ENCODE measurements around the gene DCTN5.
A peak's percentile ranks its signal among the peaks of the same experiment; 100 is the strongest.
"Not testable (repeated sequence)": the region's sequence is repeated elsewhere in the genome, so short reads cannot be mapped to it uniquely, and the experiment has no call there.

DCTN5 gene
- total RNA-seq: 59.2 to 133 (median 87.1) reads per million in 17 experiments

GRCh38 chr16:23640931-23641765 lies at the start of gene DCTN5, which contains the start of gene PALB2:
Gene DCTN5, plus strand, starts transcription at chr16:23641466. Its CDS starts 77 bp downstream, at chr16:23641543.
Gene PALB2, minus strand, starts transcription at chr16:23641310. Its CDS starts 153 bp downstream, at chr16:23641157.
- peak; percentile 97 to 98 (median 98) for DNase-seq

DNA sequence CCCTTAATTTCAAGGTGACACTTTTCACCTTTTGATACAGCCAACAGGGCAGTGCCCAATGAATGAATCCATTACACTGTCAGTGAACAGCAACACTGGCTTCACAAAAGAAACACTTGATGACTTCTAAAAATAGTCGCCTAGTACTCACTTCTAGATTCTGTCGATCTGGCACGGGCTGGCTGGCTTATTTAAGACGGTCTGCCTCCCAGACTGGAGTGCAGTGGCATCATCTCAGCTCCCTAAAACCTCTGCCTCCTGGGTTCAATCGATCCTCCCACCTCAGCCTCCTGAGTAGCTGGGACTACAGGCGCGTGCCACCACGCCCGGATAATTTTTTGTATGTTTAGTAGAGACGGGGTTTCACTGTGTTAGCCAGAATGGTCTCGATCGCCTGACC lies 47.1 kb upstream of the DCTN5 start:
- DNase-seq: no peak

DNA sequence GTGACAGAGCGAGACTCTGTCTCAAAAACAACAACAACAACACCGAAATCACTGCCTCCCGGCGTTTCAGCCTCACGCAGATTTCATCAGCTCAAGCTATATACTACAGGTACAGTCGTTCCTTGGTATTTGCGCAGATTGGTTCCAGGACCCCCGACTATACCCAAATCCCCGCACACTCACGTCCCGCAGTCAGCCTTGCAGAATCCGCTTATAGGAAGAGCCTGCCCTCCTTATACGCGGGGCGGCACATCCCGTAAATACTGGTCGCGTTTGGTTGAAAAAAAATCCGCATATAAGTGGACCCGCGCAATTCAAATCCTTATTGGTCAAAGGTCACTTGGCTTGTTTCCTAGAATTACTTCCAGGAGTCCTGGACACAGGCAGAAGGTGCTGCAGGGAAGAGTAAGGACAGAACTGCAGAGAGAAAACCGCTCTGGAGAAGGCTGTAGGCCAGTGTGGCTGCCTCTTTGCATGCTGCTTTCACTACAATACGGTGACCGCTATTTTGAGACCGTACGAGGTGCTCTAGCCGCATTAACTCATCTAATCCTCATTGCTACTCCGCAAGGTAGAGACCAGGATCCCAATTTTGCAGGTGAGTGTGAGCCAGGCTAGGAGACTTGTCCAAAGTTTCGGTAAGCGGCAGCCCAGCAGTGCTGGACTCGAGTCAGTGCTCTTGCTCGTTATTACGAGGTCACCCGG lies 45.9 kb upstream of the DCTN5 start:
- peak in 3 of 4 experiments; percentile 8 to 15 (median 11) for DNase-seq

DNA sequence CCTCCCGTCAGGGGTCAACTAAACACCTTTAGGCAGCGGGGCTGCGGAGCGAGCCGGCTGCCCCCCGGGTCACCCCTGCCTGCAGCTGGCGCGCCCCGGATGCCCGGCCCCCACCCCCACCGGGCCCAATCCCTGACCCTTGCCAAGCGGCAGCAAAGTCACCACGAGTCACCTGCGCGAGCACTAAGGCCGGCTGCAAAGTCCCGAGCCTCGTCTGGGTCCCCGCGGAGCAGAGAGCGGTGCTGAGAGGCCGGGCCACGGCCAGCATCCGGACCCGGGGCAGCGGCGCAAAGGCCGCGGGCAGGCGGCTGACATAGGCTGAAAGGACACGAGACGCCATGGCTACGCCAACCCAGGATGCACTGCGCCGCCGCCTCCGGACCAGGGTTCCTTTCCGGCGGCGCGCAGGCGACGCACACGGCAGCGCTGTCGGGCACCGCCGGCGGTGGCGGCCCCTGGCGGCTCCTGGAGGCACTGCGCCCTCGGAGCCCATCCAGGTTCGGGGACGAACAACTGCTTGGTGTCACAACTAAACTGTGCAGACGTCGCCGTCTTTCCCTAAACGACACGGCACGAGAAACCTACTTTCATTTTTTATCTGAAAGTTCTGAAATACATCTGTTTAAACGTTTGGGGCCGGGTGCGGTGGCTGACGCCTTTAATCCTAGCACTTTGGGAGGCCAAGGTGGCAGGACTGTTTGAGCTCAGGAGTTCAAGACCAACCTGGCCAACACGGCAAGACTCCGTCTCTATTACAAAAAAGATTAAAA lies 45.1 kb upstream of the DCTN5 start, which contains the start of gene NDUFAB1:
NDUFAB1 (minus strand) TSS at position 366 of the 770 bp plus-strand sequence; CDS start at position 340, 26 bp downstream.
- peak; percentile 95 to 97 (median 97) for DNase-seq

DNA sequence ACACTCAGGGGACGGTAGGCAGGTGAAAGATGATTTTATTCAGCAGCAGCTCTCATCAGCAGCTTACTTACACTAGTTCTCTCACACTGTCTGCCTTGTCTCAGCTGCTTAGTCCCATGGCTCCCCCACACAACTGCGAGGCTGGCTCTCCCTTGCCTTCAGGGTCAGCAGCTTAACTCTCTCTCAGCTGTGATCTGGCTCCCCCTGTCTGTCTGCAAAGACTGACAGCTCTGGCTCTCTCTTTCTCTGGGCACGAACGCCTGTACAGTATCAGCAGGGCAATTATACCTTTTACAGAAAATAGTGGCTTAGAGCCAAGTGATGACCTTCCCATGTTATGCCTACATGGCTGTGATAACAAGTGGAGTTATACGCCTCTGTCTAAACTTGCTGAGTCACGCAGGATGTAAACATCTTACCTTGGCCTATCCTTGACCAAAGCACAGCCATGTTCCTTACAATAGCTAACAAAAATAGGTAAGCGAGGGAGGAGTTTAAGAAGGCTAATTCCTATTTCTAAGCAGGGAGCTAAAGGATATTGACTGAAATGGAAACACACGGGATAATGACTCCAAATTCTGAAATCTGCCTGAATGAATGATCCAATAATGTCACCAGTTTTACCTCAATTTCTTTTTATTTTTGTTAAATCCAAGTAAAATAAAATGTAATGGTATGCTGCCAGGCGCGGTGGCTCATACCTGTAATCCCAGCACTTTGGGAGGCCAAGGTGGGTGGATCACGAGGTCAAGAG lies 44.1 kb upstream of the DCTN5 start:
- peak in 3 of 4 experiments; percentile 11 to 35 (median 29) for DNase-seq

- peak; percentile 5 to 34 (median 16) for DNase-seq
These were observed 33.5 kb upstream of the DCTN5 start for GRCh38 chr16:23607726-23608125.

- peak; percentile 44 to 60 (median 54) for DNase-seq
These were observed 33.1 kb upstream of the DCTN5 start for GRCh38 chr16:23608194-23608593.

DNA sequence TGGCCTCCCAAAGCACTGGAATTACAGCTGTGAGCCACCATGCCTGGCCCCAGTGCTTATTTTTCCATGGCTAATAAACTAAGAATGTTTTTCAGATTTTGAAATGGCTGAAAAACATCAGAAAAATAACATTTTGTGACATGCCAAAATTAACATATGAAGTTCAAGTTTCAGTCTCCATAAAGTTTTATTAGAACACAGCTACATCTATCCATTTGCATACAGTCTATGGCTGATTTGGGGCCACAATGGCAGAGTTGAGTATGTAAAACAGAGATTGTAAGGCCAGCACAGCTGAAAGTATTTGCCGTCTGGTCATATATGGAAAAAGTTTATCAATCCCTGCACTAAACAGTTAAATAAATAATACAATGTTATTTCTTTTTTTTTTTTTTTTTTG lies 31.3 kb upstream of the DCTN5 start:
- DNase-seq: no peak

- DNase-seq: not testable (repeated sequence)
These were observed 30.4 kb upstream of the DCTN5 start for GRCh38 chr16:23610905-23611304.

DNA sequence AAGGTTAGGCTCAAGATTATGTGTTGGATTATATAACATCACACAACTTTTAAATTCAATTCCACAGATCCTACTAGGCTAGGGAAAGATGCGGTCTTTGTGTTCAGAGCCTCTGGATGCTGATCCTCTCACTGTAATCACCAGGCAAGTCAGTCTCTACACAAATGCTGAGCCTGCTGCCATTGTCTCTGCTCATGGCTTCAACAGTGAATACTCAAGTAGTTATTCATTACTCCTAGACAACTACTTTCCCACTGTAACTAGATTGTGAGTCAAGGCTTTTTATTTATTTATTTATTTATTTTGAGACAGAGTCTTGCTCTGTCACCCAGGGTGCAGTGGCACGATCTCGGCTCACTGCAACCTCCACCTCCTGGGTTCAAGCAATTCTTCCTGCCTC lies 29.3 kb upstream of the DCTN5 start:
- DNase-seq: no peak

GRCh38 chr16:23615805-23616204 lies 25.5 kb upstream of the DCTN5 start:
- DNase-seq: no peak

DNA sequence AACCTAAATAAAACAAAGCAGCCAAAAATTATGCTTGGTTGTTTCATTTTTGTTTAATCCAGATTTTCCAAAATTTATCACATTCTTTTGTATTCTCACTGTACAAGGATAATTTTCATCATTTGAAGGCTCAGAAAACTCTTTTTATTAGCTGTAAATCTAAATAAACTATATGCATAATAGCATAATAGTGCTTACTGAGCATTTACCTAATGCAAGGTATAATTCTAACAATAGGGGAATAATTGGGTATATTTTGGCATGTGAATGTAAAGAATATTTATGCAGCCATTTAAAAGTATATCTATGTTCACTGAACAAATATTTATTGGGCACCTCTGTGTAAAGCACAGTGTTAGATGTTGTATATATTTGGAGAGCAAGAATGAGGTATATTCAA lies 17.2 kb upstream of the DCTN5 start:
- no peak for DNase-seq

DNA sequence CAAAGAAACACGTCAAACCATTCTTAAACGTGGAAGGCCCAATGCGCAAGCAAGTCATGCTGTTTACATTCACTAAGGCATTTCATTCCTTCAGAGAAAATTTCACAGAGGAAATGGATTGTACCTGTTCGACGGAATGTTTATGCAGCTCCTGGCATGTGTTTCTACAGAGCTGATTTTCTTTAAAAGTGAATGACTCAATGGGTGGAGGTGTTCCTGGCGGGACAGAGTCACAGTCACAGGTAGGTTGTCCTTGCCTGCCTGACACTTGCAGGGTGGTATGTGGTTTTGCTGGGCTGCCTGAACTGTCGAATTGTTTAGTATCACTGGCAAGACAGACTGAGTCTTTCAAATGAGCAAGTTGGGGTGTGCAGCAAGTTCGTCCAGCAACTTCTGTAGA lies 11.8 kb upstream of the DCTN5 start:
- no peak for DNase-seq

DNA sequence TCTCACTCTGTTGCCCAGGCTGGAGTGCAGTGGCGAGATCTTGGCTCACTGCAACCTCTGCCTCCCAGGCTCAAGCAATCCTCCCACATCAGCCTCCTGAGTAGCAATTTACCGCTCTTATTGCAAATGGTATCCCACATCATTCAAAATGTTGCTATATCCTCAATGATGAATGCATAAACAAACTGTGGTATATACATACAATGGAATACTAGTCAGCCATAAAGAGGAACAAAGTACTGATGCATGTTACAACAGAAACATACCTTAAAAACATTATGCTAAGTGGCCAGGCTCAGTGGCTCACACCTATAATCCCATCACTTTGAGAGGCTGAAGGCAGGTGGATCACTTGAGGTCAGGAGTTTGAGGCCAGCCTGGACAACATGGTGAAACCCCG lies 9.4 kb upstream of the DCTN5 start:
- DNase-seq: not testable (repeated sequence)

- DNase-seq: no peak
These were observed 6.7 kb upstream of the DCTN5 start for GRCh38 chr16:23634461-23635036.

GRCh38 chr16:23635958-23636357 lies 5.3 kb upstream of the DCTN5 start:
- peak in 2 of 4 experiments; percentile 5 for DNase-seq

GRCh38 chr16:23640615-23640930 lies 693 bp upstream of the DCTN5 start:
- DNase-seq: peak in 1 of 4 experiments; percentile 42

GRCh38 chr16:23642246-23642774 lies 1.0 kb downstream of the DCTN5 start:
- no peak for DNase-seq

GRCh38 chr16:23650674-23651416 lies 9.6 kb downstream of the DCTN5 start:
- DNase-seq: no peak

GRCh38 chr16:23651943-23652468 lies 10.7 kb downstream of the DCTN5 start:
- no peak for DNase-seq
